B cell (primary cell): ENCODE measurements around the gene PPEF2.
"Not testable (repeated sequence)": the region's sequence is repeated elsewhere in the genome, so short reads cannot be mapped to it uniquely, and the experiment has no call there.

Experiments
- EZH2 ChIP-seq: IDR thresholded peaks from 2 replicates; pipeline ENCODE4 v1.6.1; 2012; ENCODE audit warnings: borderline replicate concordance, low read depth, mild to moderate bottlenecking, moderate library complexity, low read length; ENCODE audit not compliant: insufficient read depth, poor library complexity, severe bottlenecking
- TF ChIP-seq, protein P1 (sequence below): fragments of 200-600 bp; IDR thresholded peaks from one replicate; pipeline ENCODE4 v1.8.0; 2022; ENCODE audit warnings: antibody characterized with exemption, mild to moderate bottlenecking

GRCh38 chr4:75848171-75848760, 54.0 kb downstream of the PPEF2 start:
- TF ChIP-seq, protein P1, sequence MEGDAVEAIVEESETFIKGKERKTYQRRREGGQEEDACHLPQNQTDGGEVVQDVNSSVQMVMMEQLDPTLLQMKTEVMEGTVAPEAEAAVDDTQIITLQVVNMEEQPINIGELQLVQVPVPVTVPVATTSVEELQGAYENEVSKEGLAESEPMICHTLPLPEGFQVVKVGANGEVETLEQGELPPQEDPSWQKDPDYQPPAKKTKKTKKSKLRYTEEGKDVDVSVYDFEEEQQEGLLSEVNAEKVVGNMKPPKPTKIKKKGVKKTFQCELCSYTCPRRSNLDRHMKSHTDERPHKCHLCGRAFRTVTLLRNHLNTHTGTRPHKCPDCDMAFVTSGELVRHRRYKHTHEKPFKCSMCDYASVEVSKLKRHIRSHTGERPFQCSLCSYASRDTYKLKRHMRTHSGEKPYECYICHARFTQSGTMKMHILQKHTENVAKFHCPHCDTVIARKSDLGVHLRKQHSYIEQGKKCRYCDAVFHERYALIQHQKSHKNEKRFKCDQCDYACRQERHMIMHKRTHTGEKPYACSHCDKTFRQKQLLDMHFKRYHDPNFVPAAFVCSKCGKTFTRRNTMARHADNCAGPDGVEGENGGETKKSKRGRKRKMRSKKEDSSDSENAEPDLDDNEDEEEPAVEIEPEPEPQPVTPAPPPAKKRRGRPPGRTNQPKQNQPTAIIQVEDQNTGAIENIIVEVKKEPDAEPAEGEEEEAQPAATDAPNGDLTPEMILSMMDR = peak; percentile 79
- not testable (repeated sequence) for TF ChIP-seq EZH2
